Measurements from ENCODE around the gene ACTG1.

ACTG1 gene

DNA sequence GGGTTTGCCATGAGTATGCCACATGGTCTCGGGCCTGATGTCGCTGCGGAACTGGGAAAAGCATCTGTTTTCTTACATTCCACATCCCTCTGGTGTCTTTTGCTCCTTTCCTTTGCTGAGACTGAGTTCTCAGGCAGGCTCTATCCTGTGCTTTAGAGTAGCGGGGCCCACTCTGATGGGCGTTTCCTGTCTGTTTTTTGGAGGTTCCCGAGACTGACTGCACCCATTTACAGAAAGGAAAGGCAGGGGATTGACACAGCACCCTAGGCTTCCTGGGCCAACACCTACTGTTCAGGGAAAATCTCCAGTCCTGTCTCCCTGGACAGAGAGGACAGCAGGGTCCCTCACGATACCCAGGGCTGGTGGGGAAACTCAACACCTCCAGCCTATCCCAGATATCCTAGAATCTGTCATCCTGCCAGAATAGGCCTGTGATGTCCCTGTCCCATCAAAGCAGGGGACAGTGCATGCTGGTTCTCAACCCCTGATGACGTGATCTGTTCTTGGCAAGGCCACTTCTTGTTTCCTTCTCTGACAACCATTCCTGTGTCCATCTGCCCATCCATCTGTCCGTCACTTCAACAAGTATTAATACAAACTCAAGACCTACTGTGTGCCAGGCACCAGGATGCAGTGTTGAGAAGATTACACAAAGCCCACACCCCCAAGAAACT is 42.2 kb downstream of the ACTG1 start:
- DNase-seq (ENCODE audit: extremely low read depth, insufficient read length) = no peak
- no peaks in the 10 kb centered on the region; the same call in 1 of the 2 replicates for H3K27me3 ChIP-seq (replicated peaks; ENCODE audit: control insufficient read depth, insufficient read depth, low read length)
- H3K36me3 ChIP-seq (ENCODE audit: control insufficient read depth, insufficient read depth, low read length) = no peaks in the 10 kb centered on the region
- no peak overlapping the region for H3K4me3 ChIP-seq (replicated peaks; ENCODE audit: low read depth, low read length)
- TF ChIP-seq, protein P1, sequence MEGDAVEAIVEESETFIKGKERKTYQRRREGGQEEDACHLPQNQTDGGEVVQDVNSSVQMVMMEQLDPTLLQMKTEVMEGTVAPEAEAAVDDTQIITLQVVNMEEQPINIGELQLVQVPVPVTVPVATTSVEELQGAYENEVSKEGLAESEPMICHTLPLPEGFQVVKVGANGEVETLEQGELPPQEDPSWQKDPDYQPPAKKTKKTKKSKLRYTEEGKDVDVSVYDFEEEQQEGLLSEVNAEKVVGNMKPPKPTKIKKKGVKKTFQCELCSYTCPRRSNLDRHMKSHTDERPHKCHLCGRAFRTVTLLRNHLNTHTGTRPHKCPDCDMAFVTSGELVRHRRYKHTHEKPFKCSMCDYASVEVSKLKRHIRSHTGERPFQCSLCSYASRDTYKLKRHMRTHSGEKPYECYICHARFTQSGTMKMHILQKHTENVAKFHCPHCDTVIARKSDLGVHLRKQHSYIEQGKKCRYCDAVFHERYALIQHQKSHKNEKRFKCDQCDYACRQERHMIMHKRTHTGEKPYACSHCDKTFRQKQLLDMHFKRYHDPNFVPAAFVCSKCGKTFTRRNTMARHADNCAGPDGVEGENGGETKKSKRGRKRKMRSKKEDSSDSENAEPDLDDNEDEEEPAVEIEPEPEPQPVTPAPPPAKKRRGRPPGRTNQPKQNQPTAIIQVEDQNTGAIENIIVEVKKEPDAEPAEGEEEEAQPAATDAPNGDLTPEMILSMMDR (IDR thresholded peaks at IDR 0.05; ENCODE audit: insufficient read depth, low read length, poor library complexity, severe bottlenecking) = no peak

DNA sequence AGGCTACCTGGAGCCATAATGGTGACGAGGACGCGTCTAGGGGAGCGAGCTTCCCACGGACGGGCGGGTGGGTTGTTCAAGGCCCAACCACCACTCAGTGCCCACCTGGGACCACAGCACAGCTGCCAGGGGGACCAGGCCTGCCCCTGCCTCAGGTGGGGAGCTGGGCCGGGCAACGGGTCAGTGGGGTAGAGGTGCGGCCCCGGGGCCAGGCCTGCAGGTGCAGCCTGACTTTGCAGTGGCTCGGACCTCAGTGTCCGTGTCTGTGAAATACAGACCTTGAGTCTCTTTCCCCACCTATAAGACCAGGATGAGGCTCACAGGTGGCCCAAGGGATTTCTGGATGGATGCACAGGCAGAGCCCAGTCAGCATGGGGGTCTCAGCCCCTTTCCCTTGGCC is 43.3 kb downstream of the ACTG1 start:
- TF ChIP-seq, protein P1 (IDR thresholded peaks at IDR 0.05; ENCODE audit: insufficient read depth, low read length, poor library complexity, severe bottlenecking) = no peak
- DNase-seq (ENCODE audit: extremely low read depth, insufficient read length) = no peak
- Histone ChIP-seq H3K27me3 (replicated peaks; ENCODE audit: control insufficient read depth, insufficient read depth, low read length) (no peaks in the 10 kb centered on the region), H3K36me3 (ENCODE audit: control insufficient read depth, insufficient read depth, low read length) (no peaks in the 10 kb centered on the region), H3K4me3 (replicated peaks; ENCODE audit: low read depth, low read length) (no peak overlapping the region)

DNA sequence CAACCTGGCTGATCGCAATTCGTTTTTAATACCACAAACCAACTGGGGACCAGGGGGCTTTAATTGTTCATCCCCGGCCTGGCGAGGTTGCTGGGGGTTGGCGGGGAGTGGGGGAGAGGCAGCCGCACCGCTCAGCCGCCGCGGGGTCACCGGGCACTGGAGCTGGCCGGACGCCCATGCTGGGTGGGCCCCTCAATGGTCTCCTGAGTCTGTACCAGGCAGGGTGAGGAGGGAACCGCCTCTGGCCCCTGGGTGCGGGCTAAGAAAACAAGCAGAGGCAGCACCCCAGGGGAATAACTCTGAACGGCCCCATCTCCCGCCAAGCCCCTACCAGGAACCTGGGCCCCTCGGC is 43.9 kb downstream of the ACTG1 start:
- Histone ChIP-seq H3K36me3 (ENCODE audit: control insufficient read depth, insufficient read depth, low read length) (no peaks in the 10 kb centered on the region), H3K27me3 (replicated peaks; ENCODE audit: control insufficient read depth, insufficient read depth, low read length) (no peaks in the 10 kb centered on the region), H3K4me3 (replicated peaks; ENCODE audit: low read depth, low read length) (no peak overlapping the region)
- TF ChIP-seq, protein P1 (IDR thresholded peaks at IDR 0.05; ENCODE audit: insufficient read depth, low read length, poor library complexity, severe bottlenecking) = no peak
- DNase-seq (ENCODE audit: extremely low read depth, insufficient read length) = no peak

- Histone ChIP-seq H3K27me3 (replicated peaks; ENCODE audit: control insufficient read depth, insufficient read depth, low read length) (no peaks in the 10 kb centered on the region), H3K4me3 (replicated peaks; ENCODE audit: low read depth, low read length) (no peak overlapping the region), H3K36me3 (ENCODE audit: control insufficient read depth, insufficient read depth, low read length) (no peaks in the 10 kb centered on the region)
- TF ChIP-seq, protein P1 (IDR thresholded peaks at IDR 0.05; ENCODE audit: insufficient read depth, low read length, poor library complexity, severe bottlenecking) = no peak
- no peak for DNase-seq (ENCODE audit: extremely low read depth, insufficient read length)
Observed at GRCh38 chr17:81468111-81468769, 44.4 kb downstream of the ACTG1 start.

GRCh38 chr17:81466564-81467472 is 45.8 kb downstream of the ACTG1 start:
- no peak for DNase-seq (ENCODE audit: extremely low read depth, insufficient read length)
- no peaks in the 10 kb centered on the region for H3K36me3 ChIP-seq (ENCODE audit: control insufficient read depth, insufficient read depth, low read length)
- no peaks in the 10 kb centered on the region for H3K27me3 ChIP-seq (replicated peaks; ENCODE audit: control insufficient read depth, insufficient read depth, low read length)
- TF ChIP-seq, protein P1 (IDR thresholded peaks at IDR 0.05; ENCODE audit: insufficient read depth, low read length, poor library complexity, severe bottlenecking) = no peak
- no peak overlapping the region for H3K4me3 ChIP-seq (replicated peaks; ENCODE audit: low read depth, low read length)
